GM06990 (cell line): ENCODE measurements around the gene HASPIN.
A peak's percentile ranks its signal among the peaks of the same experiment; 100 is the strongest.
"Not testable (repeated sequence)": the region's sequence is repeated elsewhere in the genome, so short reads cannot be mapped to it uniquely, and the experiment has no call there.

ENCODE experiments used
- DNase-seq: peaks from one replicate; pipeline ENCODE4 v3.0.0-alpha.2; 2011; ENCODE audit not compliant: insufficient read length; ENCODE audit errors: extremely low read depth
- H3K27me3 ChIP-seq: replicated peaks from 2 replicates; pipeline ENCODE4 v1.6.0; 2011; ENCODE audit warnings: low read length; ENCODE audit not compliant: control insufficient read depth, insufficient read depth
- H3K36me3 ChIP-seq: 2 replicates; pipeline ENCODE4 v1.5.1; 2011; ENCODE audit warnings: low read length; ENCODE audit not compliant: control insufficient read depth, insufficient read depth
- H3K4me3 ChIP-seq: replicated peaks from 2 replicates; pipeline ENCODE4 v1.5.1; 2011; ENCODE audit warnings: low read depth, mild to moderate bottlenecking, control low read depth, low read length
- CTCF ChIP-seq: IDR thresholded peaks from 2 replicates; pipeline ENCODE4 v1.5.1; 2011; ENCODE audit warnings: low read length, control low read depth, mild to moderate bottlenecking, inconsistent platforms; ENCODE audit not compliant: insufficient read depth, poor library complexity, severe bottlenecking

The HASPIN gene

DNA sequence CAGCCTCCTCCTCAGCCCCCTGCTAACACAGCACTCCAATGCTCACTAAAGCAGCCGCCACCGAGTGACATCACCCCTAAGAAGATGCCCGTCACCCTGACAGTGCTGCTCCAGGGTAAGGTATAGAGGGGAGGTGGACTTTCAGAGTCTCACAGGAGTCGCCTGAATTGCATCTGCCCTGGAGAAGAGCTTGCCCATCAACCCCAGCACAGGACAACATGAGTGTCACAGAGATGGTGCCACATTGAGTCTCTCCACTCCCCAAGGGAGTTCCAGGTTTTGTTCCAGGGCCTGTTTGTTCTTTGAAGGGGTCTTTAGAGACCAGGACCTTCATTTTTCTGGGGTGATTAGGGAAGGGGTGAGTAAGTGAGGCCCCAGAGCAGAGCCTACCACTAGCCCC is 25.6 kb upstream of the HASPIN start:
- Histone ChIP-seq H3K27me3 (no peaks in the 10 kb centered on the region), H3K36me3 (no peaks in the 10 kb centered on the region), H3K4me3 (no peak overlapping the region)
- no peak for DNase-seq
- TF ChIP-seq CTCF: no peak

- Histone ChIP-seq H3K27me3 (no peaks in the 10 kb centered on the region), H3K36me3 (no peaks in the 10 kb centered on the region), H3K4me3 (no peak overlapping the region)
- no peak for TF ChIP-seq CTCF
- DNase-seq: no peak
These were observed 23.8 kb upstream of the HASPIN start for GRCh38 chr17:3699951-3700350.

DNA sequence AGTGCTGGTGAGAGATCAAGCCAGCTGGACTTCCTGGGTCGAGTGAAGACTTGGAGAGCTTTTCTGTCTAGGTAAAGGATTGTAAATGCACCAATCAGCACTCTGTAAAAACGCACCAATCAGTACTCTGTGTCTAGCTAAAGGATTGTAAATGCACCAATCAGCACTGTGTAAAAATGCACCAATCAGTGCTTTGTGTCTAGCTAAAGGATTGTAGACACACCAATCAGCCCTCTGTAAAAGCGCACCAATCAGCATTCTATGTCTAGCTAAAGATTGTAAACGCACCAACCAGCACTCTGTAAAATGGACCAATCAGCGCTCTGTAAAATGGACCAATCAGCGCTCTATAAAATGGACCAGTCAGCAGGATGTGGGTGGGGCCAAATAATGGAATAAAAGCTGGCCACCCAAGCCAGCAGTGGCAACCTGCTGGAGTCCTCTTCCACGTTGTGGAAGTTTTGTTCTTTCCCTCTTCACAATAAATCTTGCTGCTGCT is 21.6 kb upstream of the HASPIN start:
- H3K36me3 ChIP-seq, H3K4me3 ChIP-seq, H3K27me3 ChIP-seq, DNase-seq: not testable (repeated sequence)

DNA sequence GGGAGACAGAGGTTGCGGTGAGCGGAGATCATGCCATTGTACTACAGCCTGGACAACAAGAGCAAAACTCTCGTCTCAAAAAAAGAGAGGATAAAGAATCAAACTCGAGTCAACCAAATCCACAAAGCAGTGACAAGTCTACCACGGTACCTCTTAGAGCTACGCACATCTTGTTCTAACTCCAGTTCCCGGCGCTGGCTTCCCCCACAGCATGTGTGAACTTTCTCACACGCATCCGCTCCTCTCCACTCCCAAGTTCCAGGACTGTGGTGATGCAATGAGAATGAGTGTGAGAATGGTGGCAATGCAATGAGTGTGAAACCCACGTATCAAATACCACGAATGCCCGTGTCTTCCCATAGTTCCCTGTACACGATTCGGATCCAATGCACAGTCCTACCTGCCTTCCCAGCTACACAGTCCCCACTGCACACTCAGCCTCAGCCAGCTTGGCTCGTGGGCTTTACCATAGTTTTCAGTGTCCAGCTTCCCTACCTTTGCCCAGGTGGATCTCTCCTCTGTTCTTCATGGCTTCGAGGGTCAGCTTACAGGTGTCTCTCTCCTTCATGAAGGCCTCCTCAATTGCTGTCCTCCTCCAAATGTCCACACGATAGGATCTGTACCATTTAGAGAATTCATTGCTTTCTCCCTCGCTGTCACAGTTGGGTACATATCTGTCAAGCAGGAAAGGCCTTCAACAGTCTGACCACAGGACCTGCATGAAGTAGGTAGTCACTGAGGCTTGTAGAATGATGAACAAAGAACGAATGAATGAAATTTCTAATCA is 18.6 kb upstream of the HASPIN start:
- H3K4me3 ChIP-seq: no peak overlapping the region
- TF ChIP-seq CTCF: no peak
- H3K27me3 ChIP-seq: no peaks in the 10 kb centered on the region
- no peaks in the 10 kb centered on the region for H3K36me3 ChIP-seq
- DNase-seq: no peak

DNA sequence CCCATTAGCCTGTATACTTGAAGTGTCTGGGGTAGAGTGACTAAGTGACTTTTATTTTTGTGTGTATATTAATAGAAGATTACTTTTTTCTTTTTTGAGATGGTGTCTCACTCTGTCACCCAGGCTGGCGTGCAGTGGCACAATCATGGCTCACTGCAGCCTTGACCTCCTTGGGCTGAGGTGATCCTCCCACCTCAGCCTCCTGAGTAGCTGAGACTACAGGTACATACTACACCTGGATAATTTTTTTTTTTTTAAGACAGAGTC is 18.1 kb upstream of the HASPIN start:
- H3K27me3 ChIP-seq, H3K36me3 ChIP-seq, DNase-seq, H3K4me3 ChIP-seq: not testable (repeated sequence)

GRCh38 chr17:3708366-3708765 is 15.3 kb upstream of the HASPIN start:
- TF ChIP-seq CTCF: no peak
- no peaks in the 10 kb centered on the region for H3K27me3 ChIP-seq
- H3K36me3 ChIP-seq: no peaks in the 10 kb centered on the region; the same call in 1 of the 2 replicates
- no peak for DNase-seq
- no peak overlapping the region for H3K4me3 ChIP-seq

- peaks cover 5% of the 10 kb centered on the region for H3K36me3 ChIP-seq
- H3K27me3 ChIP-seq: no peaks in the 10 kb centered on the region
- H3K4me3 ChIP-seq: no peak overlapping the region
- TF ChIP-seq CTCF: no peak
- DNase-seq: peak; percentile 88
These were observed 12.7 kb upstream of the HASPIN start for GRCh38 chr17:3710951-3711383.
